ENCODE measurements around the gene PCDH9.
"Not testable (repeated sequence)": the region's sequence is repeated elsewhere in the genome, so short reads cannot be mapped to it uniquely, and the experiment has no call there.

The PCDH9 gene

DNA sequence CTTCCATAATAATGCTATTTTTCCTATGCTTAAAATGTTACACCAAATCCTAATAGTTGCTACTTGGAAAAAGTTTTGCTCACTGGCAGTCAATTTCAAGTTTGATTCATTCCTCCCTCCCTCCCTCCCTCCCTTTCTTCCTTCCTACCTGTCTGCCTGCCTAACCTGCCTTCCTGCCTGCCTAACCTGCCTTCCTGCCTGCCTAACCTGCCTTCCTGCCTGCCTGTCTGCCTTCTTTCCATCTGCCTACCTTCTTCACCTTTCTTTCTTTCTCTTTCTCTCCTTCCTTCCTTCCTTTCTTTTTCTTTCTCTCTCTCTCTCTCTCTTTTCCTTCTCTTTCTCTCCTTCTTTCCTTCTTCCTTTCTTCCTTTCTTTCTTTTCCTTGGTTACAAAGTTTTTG, 418.7 kb downstream of the PCDH9 start:
- DNase-seq: no peak

DNA sequence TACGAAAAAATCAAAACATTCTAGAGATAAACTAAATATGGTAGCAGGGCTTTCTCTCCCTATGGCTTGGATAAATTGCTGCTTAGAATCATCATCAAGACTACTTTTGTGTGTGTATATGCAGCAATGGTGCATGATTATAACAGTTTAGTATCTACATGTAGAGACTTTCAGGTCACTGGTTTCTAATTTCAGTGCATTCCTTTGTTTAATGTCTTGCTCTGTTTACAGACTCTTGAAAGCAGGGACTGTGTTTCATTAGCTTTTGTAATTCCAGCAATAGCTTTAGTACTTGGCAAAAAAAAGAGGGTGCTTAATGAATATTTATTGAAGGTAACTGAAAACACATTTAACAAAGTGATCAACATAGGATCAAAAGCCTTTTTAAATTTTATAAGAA, 420.7 kb downstream of the PCDH9 start:
- no peak for DNase-seq

DNA sequence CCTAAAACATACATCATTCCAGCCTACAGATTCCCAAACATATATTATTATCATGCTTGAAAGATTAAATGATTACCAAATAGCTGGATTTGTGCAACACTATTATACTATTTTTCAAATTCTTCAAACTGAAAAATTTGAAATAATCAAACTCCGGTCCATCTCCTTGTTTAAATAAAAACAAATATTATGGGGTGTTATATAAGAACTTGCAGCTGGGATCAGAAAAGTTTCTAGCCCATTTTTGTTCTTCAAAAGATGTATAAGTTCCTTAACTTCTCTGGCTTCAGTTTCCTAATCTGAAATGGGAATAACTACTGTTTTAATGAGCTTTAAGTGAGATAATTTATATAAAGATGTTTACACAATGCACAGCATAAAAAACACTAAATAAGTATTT, 422.9 kb downstream of the PCDH9 start:
- DNase-seq: no peak

DNA sequence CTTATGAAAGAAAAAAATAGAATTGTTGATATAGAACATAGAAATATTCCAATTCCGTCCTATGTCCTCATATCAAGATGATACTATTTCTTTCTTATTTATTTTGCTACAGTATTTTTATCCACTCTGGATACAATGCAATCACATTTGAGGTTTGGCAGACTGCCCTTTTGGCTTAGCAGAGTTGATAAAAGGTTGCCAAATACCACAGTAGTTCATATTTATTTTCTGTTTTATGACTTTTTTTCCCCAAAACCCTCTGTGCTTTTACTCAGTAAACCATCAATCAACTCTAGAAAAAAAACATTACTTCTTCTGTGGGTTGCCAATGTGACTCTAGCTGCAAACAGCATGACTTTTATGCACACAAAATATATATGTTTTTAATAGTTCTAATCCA, 424.5 kb downstream of the PCDH9 start:
- no peak for DNase-seq

- no peak for DNase-seq
These were observed 426.2 kb downstream of the PCDH9 start for GRCh38 chr13:66803808-66804456.

DNA sequence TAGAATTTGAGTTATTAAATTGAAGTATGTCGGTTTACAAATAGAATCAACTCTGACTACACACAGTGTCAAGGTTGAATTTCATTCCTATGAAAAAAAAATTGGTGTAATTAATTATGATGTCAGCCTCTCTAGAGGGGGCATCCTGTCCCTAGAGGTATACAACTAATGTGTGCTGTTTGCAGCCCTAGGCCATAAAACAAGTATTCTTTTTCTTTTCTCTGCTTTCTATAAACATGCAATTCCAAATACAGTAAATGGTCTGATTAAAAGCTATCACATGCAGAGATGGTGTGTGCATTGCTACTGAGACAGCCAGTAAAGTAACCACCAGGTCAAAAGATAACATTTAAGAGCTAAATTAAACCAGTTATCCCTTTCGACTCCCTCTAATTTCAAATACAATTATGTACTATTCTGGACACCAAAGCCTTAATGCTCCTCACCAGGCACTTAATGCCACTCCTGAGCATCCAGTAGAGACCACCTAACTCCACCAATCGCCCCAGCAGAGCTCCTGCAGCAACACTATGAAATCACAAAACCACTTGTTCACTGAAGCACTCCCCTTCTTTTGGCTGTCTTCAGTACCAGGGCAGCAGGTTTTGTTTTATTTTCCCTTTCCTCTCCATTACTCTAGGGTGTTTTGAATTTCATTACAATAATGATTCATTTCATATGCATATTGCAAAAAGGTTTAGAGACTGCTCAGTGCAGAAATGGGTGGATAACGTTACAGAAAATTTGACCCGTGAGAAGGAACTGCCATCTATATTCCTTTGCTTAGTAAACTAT, 426.9 kb downstream of the PCDH9 start:
- no peak for DNase-seq

DNA sequence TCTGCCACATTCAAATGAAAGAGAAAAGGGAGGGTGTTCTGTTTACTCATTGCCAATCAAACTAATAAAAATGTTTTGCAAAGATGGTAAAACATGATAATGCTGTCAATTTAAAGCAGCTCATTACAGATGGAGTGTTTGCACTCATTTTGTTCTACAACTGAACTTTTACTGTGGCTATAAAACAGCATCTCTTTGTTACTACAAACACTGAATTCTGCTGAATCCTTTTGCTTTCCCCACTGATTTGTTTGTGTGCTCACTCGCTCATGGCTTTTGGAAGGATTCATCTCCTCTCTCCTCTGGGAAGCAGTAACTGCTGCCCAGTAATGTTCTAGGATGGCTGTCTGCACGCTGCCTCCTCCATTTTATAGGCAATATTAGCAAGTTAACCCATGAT, 434.5 kb downstream of the PCDH9 start:
- no peak for DNase-seq

GRCh38 chr13:66794340-66795031, 435.6 kb downstream of the PCDH9 start:
- DNase-seq: no peak

GRCh38 chr13:66790861-66791260, 439.3 kb downstream of the PCDH9 start:
- no peak for DNase-seq

- no peak for DNase-seq
These were observed 448.9 kb downstream of the PCDH9 start for GRCh38 chr13:66781241-66781640.

GRCh38 chr13:66780814-66781213, 449.3 kb downstream of the PCDH9 start:
- DNase-seq: no peak

DNA sequence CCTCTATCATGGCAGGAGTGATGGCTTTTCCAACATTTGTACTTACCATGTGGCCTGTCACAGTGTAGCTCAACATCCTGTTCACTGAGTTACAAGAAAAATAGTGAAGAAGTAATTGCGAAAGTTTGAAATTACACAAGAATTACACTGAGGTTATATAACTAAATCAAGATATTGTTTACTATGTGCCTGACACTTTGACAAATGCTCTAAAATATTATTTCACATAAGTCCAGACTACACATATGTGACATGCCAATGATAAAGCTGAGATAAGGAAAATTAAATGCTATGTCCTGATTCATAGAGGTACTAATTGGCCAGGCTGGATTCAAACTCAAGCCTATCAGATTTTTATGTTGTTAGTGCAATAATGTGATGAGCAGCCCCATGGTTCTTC, 451.7 kb downstream of the PCDH9 start:
- DNase-seq: no peak

GRCh38 chr13:66775196-66775595, 454.9 kb downstream of the PCDH9 start:
- no peak for DNase-seq

DNA sequence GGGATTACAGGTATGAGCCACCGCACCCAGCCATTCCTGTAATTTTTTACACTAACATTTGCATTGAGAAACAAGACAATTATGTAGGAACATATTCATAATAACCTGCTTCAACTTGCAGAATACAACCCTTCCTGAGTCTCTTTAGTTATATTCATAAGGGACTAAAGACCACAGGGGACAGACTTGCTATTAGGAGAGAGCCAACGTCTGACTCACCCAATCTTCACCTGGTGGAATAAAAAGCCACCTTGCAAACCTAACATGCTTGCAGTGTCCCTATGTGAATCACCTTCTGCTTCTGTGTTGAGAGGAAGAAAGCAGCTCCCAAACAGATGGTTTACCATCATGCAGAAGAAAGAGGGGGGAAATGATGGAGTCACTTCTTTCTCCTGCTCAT, 456.1 kb downstream of the PCDH9 start:
- no peak for DNase-seq

DNA sequence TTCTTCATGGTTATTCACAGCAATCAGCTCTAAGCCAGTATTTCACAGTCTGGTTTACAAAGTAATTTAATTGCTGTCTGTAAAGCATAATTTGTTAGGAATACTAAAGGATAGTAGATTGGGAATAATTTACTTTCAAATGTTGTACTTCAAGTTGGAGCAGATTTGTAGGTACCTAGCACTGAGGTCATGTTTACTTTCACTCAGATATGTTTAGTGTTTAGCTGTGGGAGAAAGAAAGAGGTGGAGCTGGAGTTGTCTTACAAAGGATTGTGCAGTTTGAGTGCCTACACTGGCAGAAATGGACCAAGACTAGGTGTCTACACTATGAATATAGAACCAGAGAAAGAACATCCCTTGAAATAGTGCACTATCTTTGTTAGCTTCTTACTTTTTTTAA, 464.6 kb downstream of the PCDH9 start:
- no peak for DNase-seq

DNA sequence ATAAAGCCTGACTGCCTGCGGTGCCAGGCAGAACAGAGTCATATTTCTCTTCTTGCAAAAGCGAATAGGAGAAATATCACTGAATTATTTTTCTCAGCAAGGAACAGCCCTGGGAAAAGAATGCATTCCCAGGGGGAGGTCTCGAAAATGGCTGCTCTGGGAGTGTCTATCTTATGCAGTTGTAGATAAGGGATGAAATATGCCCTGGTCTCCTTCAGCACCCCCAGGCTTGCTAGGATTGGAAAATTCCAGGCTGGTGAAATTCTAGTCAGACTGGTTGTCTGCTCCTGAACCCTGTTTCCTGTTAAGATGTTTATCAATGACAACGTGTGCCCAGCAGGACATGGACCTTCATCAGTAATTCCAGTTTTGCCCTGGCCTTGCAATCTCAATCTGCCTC, 469.5 kb downstream of the PCDH9 start:
- not testable (repeated sequence) for DNase-seq

GRCh38 chr13:66759919-66760318, 470.2 kb downstream of the PCDH9 start:
- DNase-seq: no peak

- DNase-seq: no peak
These were observed 478.4 kb downstream of the PCDH9 start for GRCh38 chr13:66751691-66752090.

GRCh38 chr13:66748712-66749111, 481.4 kb downstream of the PCDH9 start:
- DNase-seq: no peak

- no peak for DNase-seq
These were observed 484.8 kb downstream of the PCDH9 start for GRCh38 chr13:66745307-66745706.

GRCh38 chr13:66723576-66723975, 506.6 kb downstream of the PCDH9 start:
- no peak for DNase-seq

DNA sequence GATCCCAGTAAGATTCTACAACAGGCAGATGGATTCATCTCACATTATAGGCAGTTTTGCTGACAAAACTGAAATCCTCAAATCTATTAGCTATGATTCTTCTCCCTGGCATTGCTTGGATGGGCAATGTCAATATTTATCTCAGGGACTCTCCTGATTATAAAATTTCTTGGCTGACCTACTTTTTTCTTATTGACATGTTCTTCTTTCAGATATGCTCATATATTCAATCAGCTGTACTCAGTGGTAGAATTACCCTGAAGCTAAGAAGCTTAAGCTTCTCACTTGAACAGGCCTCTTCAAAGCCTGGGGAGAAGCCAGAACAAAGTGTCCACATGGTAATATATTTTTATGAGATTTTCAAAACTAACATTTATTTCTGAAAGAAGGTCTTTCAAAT, 513.6 kb downstream of the PCDH9 start:
- DNase-seq: no peak

DNA sequence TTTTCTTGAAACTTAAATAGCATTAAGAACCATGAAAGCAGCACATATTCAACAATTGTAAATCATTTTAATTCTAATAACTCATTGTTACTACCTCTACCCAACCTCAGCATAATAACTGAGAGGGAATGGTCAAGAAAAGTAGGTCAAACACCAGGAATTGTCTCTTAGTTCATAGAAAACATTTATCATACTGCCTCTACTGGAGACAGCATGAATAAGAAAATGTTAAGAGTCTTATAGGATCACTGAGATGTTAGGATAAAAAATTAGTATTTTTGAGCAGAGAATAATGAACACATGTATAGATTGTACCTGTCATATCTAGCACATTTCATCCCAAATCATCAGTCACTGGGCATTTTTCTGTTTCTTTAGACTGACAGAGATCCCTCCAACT, 515.3 kb downstream of the PCDH9 start:
- no peak for DNase-seq

GRCh38 chr13:66704110-66704509, 526.0 kb downstream of the PCDH9 start:
- no peak for DNase-seq

Data from cerebellar nuclear complex (tissue), 1 donor.